Prostate gland (tissue), 2 donors: Measurements from ENCODE around the gene GCNA.

Experiments
- POLR2AphosphoS5 ChIP-seq: sonication (generic); formaldehyde crosslinking; IDR thresholded peaks from one replicate; pipeline ENCODE4 v1.6.1; 2017; ENCODE audit warnings: antibody characterized with exemption
- TF ChIP-seq, protein P1 (sequence below), 4 experiments: fragments of 200-600 bp in 2 of 4; fragments of 450-650 bp in 2 of 4; sonication (generic) in 2 of 4; IDR thresholded peaks; 1 replicate in 3 of 4; 2 replicates in 1 of 4; pipeline ENCODE4 v1.5.1; 2016 to 2019; ENCODE audit warnings: antibody characterized with exemption in 4 of 4, mild to moderate bottlenecking in 2 of 4, moderate library complexity in 2 of 4

DNA sequence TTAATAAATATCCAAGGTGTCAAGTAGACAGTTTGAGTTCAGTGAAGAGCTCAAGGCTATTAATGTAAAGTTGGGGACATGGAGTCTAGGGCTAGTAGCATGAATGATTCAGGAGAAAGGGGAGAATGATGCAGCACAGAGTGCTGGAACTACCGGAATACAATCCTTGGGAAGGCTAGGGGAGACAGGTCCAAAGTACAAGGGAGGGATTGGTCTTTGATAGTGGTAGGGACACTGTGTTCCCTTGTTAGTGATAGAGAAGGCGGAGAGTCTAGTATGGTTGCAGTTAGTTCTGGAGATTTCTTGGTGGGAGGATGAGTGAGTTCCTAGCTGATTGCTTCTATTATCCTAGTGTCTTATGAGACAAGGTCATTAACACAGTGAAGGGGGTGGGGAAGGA is 8.7 kb downstream of the GCNA start:
- no peak for TF ChIP-seq POLR2AphosphoS5
- TF ChIP-seq, protein P1, sequence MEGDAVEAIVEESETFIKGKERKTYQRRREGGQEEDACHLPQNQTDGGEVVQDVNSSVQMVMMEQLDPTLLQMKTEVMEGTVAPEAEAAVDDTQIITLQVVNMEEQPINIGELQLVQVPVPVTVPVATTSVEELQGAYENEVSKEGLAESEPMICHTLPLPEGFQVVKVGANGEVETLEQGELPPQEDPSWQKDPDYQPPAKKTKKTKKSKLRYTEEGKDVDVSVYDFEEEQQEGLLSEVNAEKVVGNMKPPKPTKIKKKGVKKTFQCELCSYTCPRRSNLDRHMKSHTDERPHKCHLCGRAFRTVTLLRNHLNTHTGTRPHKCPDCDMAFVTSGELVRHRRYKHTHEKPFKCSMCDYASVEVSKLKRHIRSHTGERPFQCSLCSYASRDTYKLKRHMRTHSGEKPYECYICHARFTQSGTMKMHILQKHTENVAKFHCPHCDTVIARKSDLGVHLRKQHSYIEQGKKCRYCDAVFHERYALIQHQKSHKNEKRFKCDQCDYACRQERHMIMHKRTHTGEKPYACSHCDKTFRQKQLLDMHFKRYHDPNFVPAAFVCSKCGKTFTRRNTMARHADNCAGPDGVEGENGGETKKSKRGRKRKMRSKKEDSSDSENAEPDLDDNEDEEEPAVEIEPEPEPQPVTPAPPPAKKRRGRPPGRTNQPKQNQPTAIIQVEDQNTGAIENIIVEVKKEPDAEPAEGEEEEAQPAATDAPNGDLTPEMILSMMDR (IDR thresholded peaks at IDR 0.05): no peak
